IMR-90 (cell line): ENCODE data around the gene PRR5. TPM values are rescaled to one million over a fixed set of nuclear protein-coding genes. Genes with fewer than 3 reads are reported as not detected.

ENCODE experiments used
- ATAC-seq: fragments of 200-7000 bp; cut with Tn5 transposase; 2 replicates; pipeline ENCODE4 v1.9.1; 2020; ENCODE audit warnings: low read depth, mild to moderate bottlenecking, moderate library complexity
- BruUV-seq: library from RNA; stranded (reverse); fragments of 400-500 nt; replicated peaks from 2 replicates; lab custom pipeline; 2021; lab: Mats Ljungman, UMichigan
- CTCF ChIA-PET: fragments of 300-600 bp; formaldehyde crosslinking; extraction: SDS; loops from one replicate; lab custom pipeline; 2021; ENCODE audit warnings: antibody characterized with exemption; lab: Yijun Ruan, JAX
- POLR2A ChIA-PET: fragments of 300-600 bp; sonication (Branson Sonifier 250); formaldehyde crosslinking; loops from one replicate; lab custom pipeline; 2022; ENCODE audit warnings: antibody characterized with exemption; ENCODE audit not compliant: unreplicated experiment; lab: Charles Lee
- DNase-seq: peaks from one replicate; pipeline ENCODE4 v3.0.0; 2013
- H2AFZ ChIP-seq: replicated peaks from 2 replicates; pipeline ENCODE3; 2013; ENCODE audit warnings: low read length, mild to moderate bottlenecking; ENCODE audit not compliant: poor library complexity
- H2AK5ac ChIP-seq: 2 replicates; pipeline ENCODE4 v1.6.1; 2013; ENCODE audit warnings: low read depth, low read length, inconsistent platforms
- H2AK9ac ChIP-seq: replicated peaks from 2 replicates; pipeline ENCODE3; 2013; ENCODE audit warnings: mild to moderate bottlenecking, low read depth, low read length, moderate library complexity; ENCODE audit not compliant: poor library complexity
- H2BK120ac ChIP-seq: 2 replicates; pipeline ENCODE4 v1.6.1; 2013; ENCODE audit warnings: low read depth, low read length, inconsistent platforms
- H2BK15ac ChIP-seq: 3 replicates; pipeline ENCODE4 v1.6.1; 2013; ENCODE audit warnings: low read depth, low read length, inconsistent platforms
- H2BK20ac ChIP-seq: 2 replicates; pipeline ENCODE4 v1.6.1; 2013; ENCODE audit warnings: low read depth, mild to moderate bottlenecking, inconsistent platforms, low read length, moderate library complexity
- H2BK5ac ChIP-seq: 2 replicates; pipeline ENCODE4 v1.6.1; 2013; ENCODE audit warnings: mild to moderate bottlenecking, low read depth, low read length, inconsistent platforms; ENCODE audit not compliant: poor library complexity, severe bottlenecking
- H3K14ac ChIP-seq: replicated peaks from 2 replicates; pipeline ENCODE4 v1.6.1; 2013; ENCODE audit warnings: low read depth, low read length, inconsistent platforms
- H3K18ac ChIP-seq: 2 replicates; pipeline ENCODE4 v1.6.1; 2013; ENCODE audit warnings: low read depth, low read length, control low read depth
- H3K23ac ChIP-seq: 2 replicates; pipeline ENCODE4 v1.6.1; 2013; ENCODE audit warnings: low read depth, low read length, inconsistent platforms
- H3K27ac ChIP-seq: 2 replicates; pipeline ENCODE4 v1.5.1; 2013; ENCODE audit warnings: mild to moderate bottlenecking, control low read depth, low read length; ENCODE audit not compliant: insufficient read depth
- H3K27me3 ChIP-seq: 2 replicates; pipeline ENCODE4 v1.6.1; 2013; ENCODE audit warnings: low read length; ENCODE audit not compliant: control insufficient read depth, insufficient read depth
- H3K36me3 ChIP-seq: 2 replicates; pipeline ENCODE4 v1.6.1; 2013; ENCODE audit warnings: low read length, mixed read lengths; ENCODE audit not compliant: control insufficient read depth, insufficient read depth
- H3K4ac ChIP-seq: 2 replicates; pipeline ENCODE4 v1.6.1; 2013; ENCODE audit warnings: low read depth, low read length, inconsistent platforms
- H3K4me1 ChIP-seq: 2 replicates; pipeline ENCODE4 v1.6.1; 2013; ENCODE audit warnings: low read length, mixed read lengths; ENCODE audit not compliant: control insufficient read depth, insufficient read depth
- H3K4me2 ChIP-seq: 2 replicates; pipeline ENCODE4 v1.6.1; 2013; ENCODE audit warnings: low read depth, mild to moderate bottlenecking, control low read depth, low read length, moderate library complexity
- H3K4me3 ChIP-seq: 2 replicates; pipeline ENCODE4 v1.5.1; 2013; ENCODE audit warnings: low read depth, mild to moderate bottlenecking, control low read depth, low read length, moderate library complexity; ENCODE audit not compliant: insufficient read depth
- H3K56ac ChIP-seq: 2 replicates; pipeline ENCODE4 v1.6.1; 2013; ENCODE audit warnings: low read length, inconsistent platforms; ENCODE audit not compliant: insufficient read depth; ENCODE audit errors: extremely low read depth
- H3K79me1 ChIP-seq, 2 experiments: 2 replicates each; pipeline ENCODE4 v1.6.1; 2013; ENCODE audit warnings: low read length in 2 of 2, inconsistent platforms in 1 of 2, low read depth in 1 of 2
- H3K9ac ChIP-seq: 2 replicates; pipeline ENCODE4 v1.6.1; 2013; ENCODE audit warnings: low read depth, low read length, control low read depth
- H3K9me1 ChIP-seq: 2 replicates; pipeline ENCODE4 v1.6.1; 2013; ENCODE audit warnings: low read length, inconsistent platforms; ENCODE audit not compliant: insufficient read depth
- H3K9me3 ChIP-seq: 2 replicates; pipeline ENCODE4 v1.6.1; 2013; ENCODE audit warnings: low read length; ENCODE audit not compliant: control insufficient read depth, insufficient read depth
- H4K20me1 ChIP-seq: 2 replicates; pipeline ENCODE4 v1.6.1; 2013; ENCODE audit warnings: low read length, inconsistent platforms; ENCODE audit not compliant: insufficient read depth
- H4K5ac ChIP-seq: 2 replicates; pipeline ENCODE4 v1.6.1; 2013; ENCODE audit warnings: mild to moderate bottlenecking, low read depth, low read length, control low read depth
- H4K8ac ChIP-seq, 2 experiments: 2 replicates each; pipeline ENCODE4 v1.6.1; 2013; ENCODE audit warnings: low read depth in 2 of 2, low read length in 2 of 2, control low read depth in 1 of 2, inconsistent platforms in 1 of 2
- H4K91ac ChIP-seq: 2 replicates; pipeline ENCODE4 v1.6.1; 2013; ENCODE audit warnings: low read depth, low read length, inconsistent platforms; ENCODE audit not compliant: insufficient read depth
- FOS ChIP-seq: fragments of 150-350 bp; IDR thresholded peaks from 2 replicates; pipeline ENCODE4 v1.6.1; 2016; ENCODE audit warnings: low read depth, low read length
- MXI1 ChIP-seq: IDR thresholded peaks from 2 replicates; pipeline ENCODE4 v1.6.1; 2012; ENCODE audit warnings: low read depth, mild to moderate bottlenecking, low read length, moderate library complexity, borderline replicate concordance
- SMC3 ChIP-seq: fragments of 150-350 bp; IDR thresholded peaks from 2 replicates; pipeline ENCODE4 v1.6.1; 2016; ENCODE audit warnings: low read depth, mild to moderate bottlenecking, antibody characterized with exemption, low read length, moderate library complexity
- WGBS, 2 experiments: methylation state at CpG; one replicate each; pipeline versions ENCODE4 v1.1.5 to v1.1.7; 2013; ENCODE audit warnings: missing lambda C conversion rate in 2 of 2; ENCODE audit not compliant: insufficient read length in 1 of 2; ENCODE audit errors: extremely low coverage in 2 of 2; 5-methylcytosine and 5-hydroxymethylcytosine counted together
- dilution Hi-C: fragments of 300-500 bp; cut with HindIII; formaldehyde crosslinking; loops from one replicate; pipeline ENCODE4 v1.14.3; 2018; ENCODE audit warnings: low sequenced_read_pairs; ENCODE audit not compliant: unreplicated experiment
- in situ Hi-C: fragments of 300-500 bp; cut with MboI; formaldehyde crosslinking; loops from 3 replicates; pipeline ENCODE4 v1.14.3; 2019; ENCODE audit warnings: low sequenced_read_pairs, inconsistent platforms, mixed read lengths
- intact Hi-C: fragments of 100-400 bp; cut with micrococcal nuclease; formaldehyde crosslinking; loops from 2 replicates; pipeline ENCODE4 v1.10.0; 2022
- polyA plus RNA-seq, 3 experiments: library from polyadenylated mRNA; depleted of rRNA; stranded (reverse); fragments of >200 nt; gene quantifications; 2 replicates each; pipeline ENCODE4 v1.2.3, GENCODE V29; 2012; ENCODE audit warnings: low replicate concordance in 1 of 3
- total RNA-seq: library from RNA; depleted of rRNA; stranded (reverse); fragments of >200 nt; gene quantifications from 2 replicates; pipeline ENCODE4 v1.2.3, GENCODE V29; 2012
- TF ChIP-seq, protein P1 (sequence below): conservative IDR thresholded peaks from 2 replicates; pipeline ENCODE4 v1.5.1; 2012; ENCODE audit warnings: mild to moderate bottlenecking, low read depth, low read length, improper control_type of control experiment

Gene PRR5
- total and polyA plus RNA-seq, 2 of the 4 experiments (the other 2 are of a cell fraction): 8.1 to 24.3 TPM

- dilution Hi-C loops: no loop called here
- Histone ChIP-seq H3K27ac (no peak overlapping the region), H3K56ac (no peak overlapping the region), H3K4me1 (no peaks in the 10 kb centered on the region), H3K9ac (no peak overlapping the region), H3K4me2 (no peak overlapping the region), H4K5ac (no peak overlapping the region), H3K36me3 (no peaks in the 10 kb centered on the region), H3K18ac (no peak overlapping the region), H3K79me1 (no peaks in the 10 kb centered on the region), H2AK5ac (no peak overlapping the region), H4K20me1 (no peaks in the 10 kb centered on the region), H3K4ac (no peak overlapping the region), H2BK20ac (no peak overlapping the region), H2BK120ac (no peak overlapping the region), H4K91ac (no peak overlapping the region), H2BK5ac (no peak overlapping the region), H3K14ac (no peak overlapping the region), H2BK15ac (no peak overlapping the region), H3K4me3 (no peak overlapping the region), H3K9me3 (no peaks in the 10 kb centered on the region), H3K23ac (no peak overlapping the region), H3K27me3 (peaks cover 2% of the 10 kb centered on the region; the same call in 1 of the 2 replicates), H4K8ac (no peak overlapping the region), H2AFZ (no peak overlapping the region), H3K9me1 (no peaks in the 10 kb centered on the region), H2AK9ac (no peak overlapping the region)
- CTCF ChIA-PET: no interaction called here
- DNase-seq (no peak), ATAC-seq (no peak)
- intact Hi-C loops: no loop called here
- no peak for TF ChIP-seq FOS
- TF ChIP-seq SMC3: no peak
- TF ChIP-seq, protein P1, sequence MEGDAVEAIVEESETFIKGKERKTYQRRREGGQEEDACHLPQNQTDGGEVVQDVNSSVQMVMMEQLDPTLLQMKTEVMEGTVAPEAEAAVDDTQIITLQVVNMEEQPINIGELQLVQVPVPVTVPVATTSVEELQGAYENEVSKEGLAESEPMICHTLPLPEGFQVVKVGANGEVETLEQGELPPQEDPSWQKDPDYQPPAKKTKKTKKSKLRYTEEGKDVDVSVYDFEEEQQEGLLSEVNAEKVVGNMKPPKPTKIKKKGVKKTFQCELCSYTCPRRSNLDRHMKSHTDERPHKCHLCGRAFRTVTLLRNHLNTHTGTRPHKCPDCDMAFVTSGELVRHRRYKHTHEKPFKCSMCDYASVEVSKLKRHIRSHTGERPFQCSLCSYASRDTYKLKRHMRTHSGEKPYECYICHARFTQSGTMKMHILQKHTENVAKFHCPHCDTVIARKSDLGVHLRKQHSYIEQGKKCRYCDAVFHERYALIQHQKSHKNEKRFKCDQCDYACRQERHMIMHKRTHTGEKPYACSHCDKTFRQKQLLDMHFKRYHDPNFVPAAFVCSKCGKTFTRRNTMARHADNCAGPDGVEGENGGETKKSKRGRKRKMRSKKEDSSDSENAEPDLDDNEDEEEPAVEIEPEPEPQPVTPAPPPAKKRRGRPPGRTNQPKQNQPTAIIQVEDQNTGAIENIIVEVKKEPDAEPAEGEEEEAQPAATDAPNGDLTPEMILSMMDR: no peak
- no peak for TF ChIP-seq MXI1
- BruUV-seq: no TSS peak
- 49% methylated on average over 7 of the region's 17 CpGs; no CpG with 5 or more reads in 1 of the 2 experiments for WGBS, 2 experiments
- POLR2A ChIA-PET: no interaction called here
- in situ Hi-C loops: no loop called here
These were observed 80.5 kb downstream of the PRR5 start for GRCh38 chr22:44782363-44782963.
